HS-5 (cell line): ENCODE data around the gene ANP32A.
A peak's percentile ranks its signal among the peaks of the same experiment; 100 is the strongest.
"Not testable (repeated sequence)": the region's sequence is repeated elsewhere in the genome, so short reads cannot be mapped to it uniquely, and the experiment has no call there.

Experiments used
- DNase-seq: peaks from one replicate; pipeline ENCODE4 v3.0.0-alpha.2; 2012; ENCODE audit warnings: low read depth

The ANP32A gene

GRCh38 chr15:68820295-68821189 is at the start of gene ANP32A:
TSS of gene ANP32A (minus strand) at chr15:68820895. CDS start at chr15:68820751, 144 bp downstream.
- peak; percentile 64 for DNase-seq

- DNase-seq = no peak
Measured at GRCh38 chr15:68868296-68868695, 47.6 kb upstream of the ANP32A start.

- DNase-seq = peak; percentile 4
Measured at GRCh38 chr15:68862415-68862814, 41.7 kb upstream of the ANP32A start.

GRCh38 chr15:68858666-68859065 is 38.0 kb upstream of the ANP32A start:
- DNase-seq = not testable (repeated sequence)

GRCh38 chr15:68857443-68857842 is 36.7 kb upstream of the ANP32A start:
- not testable (repeated sequence) for DNase-seq

GRCh38 chr15:68852461-68852860 is 31.8 kb upstream of the ANP32A start:
- DNase-seq = no peak

GRCh38 chr15:68851971-68852370 is 31.3 kb upstream of the ANP32A start:
- DNase-seq = no peak

GRCh38 chr15:68849497-68849896 is 28.8 kb upstream of the ANP32A start:
- DNase-seq = no peak

- no peak for DNase-seq
Measured at GRCh38 chr15:68846851-68847439, 26.2 kb upstream of the ANP32A start.

GRCh38 chr15:68844856-68845550 is 24.3 kb upstream of the ANP32A start:
- no peak for DNase-seq

GRCh38 chr15:68843425-68844311 is 23.0 kb upstream of the ANP32A start:
- DNase-seq = no peak

- DNase-seq = no peak
Measured at GRCh38 chr15:68842958-68843357, 22.3 kb upstream of the ANP32A start.

GRCh38 chr15:68834346-68834745 is 13.7 kb upstream of the ANP32A start:
- DNase-seq = no peak

- no peak for DNase-seq
Measured at GRCh38 chr15:68833700-68834331, 13.1 kb upstream of the ANP32A start.

- DNase-seq = no peak
Measured at GRCh38 chr15:68830141-68830785, 9.6 kb upstream of the ANP32A start.

- no peak for DNase-seq
Measured at GRCh38 chr15:68829068-68829467, 8.4 kb upstream of the ANP32A start.

GRCh38 chr15:68823561-68823960 is 2.9 kb upstream of the ANP32A start:
- DNase-seq = no peak

GRCh38 chr15:68822818-68823217 is 2.1 kb upstream of the ANP32A start:
- no peak for DNase-seq

- DNase-seq = no peak
Measured at GRCh38 chr15:68821841-68822381, 1.2 kb upstream of the ANP32A start.

- DNase-seq = no peak
Measured at GRCh38 chr15:68821190-68821840, 620 bp upstream of the ANP32A start.
